GM18909 (cell line): ENCODE measurements around the gene EFTUD2.
"Not testable (repeated sequence)": the region's sequence is repeated elsewhere in the genome, so short reads cannot be mapped to it uniquely, and the experiment has no call there.

Experiments used
- ATAC-seq: cut with Tn5 transposase; IDR thresholded peaks from one replicate; pipeline ENCODE4 v1.9.1; 2021; ENCODE audit warnings: mild to moderate bottlenecking; ENCODE audit not compliant: unreplicated experiment, poor library complexity

Gene EFTUD2

GRCh38 chr17:44899074-44899782, at the start of gene EFTUD2:
EFTUD2 (minus strand) TSS chr17:44899445; CDS start chr17:44894521, 4,924 bp downstream.
- peak; percentile 70 for ATAC-seq

GRCh38 chr17:44948315-44948795, 49.1 kb upstream of the EFTUD2 start:
- ATAC-seq, result no peak

GRCh38 chr17:44947461-44948314, 48.4 kb upstream of the EFTUD2 start, which contains the start of gene KIF18B:
KIF18B (minus strand) TSS chr17:44947773; CDS start chr17:44936344, 11,429 bp downstream.
- peak; percentile 87 for ATAC-seq

- not testable (repeated sequence) for ATAC-seq
These were observed 46.4 kb upstream of the EFTUD2 start for GRCh38 chr17:44945652-44946051.

- ATAC-seq, result no peak
These were observed 43.2 kb upstream of the EFTUD2 start for GRCh38 chr17:44942456-44942855.

- ATAC-seq, result no peak
These were observed 42.6 kb upstream of the EFTUD2 start for GRCh38 chr17:44941712-44942331.

- no peak for ATAC-seq
These were observed 41.5 kb upstream of the EFTUD2 start for GRCh38 chr17:44940768-44941167.

- no peak for ATAC-seq
These were observed 41.1 kb upstream of the EFTUD2 start for GRCh38 chr17:44940317-44940716.

- no peak for ATAC-seq
These were observed 35.9 kb upstream of the EFTUD2 start for GRCh38 chr17:44935116-44935515.

GRCh38 chr17:44934745-44935105, 35.5 kb upstream of the EFTUD2 start:
- ATAC-seq, result no peak

- ATAC-seq, result no peak
These were observed 34.8 kb upstream of the EFTUD2 start for GRCh38 chr17:44933824-44934744.

GRCh38 chr17:44932787-44933097, 33.5 kb upstream of the EFTUD2 start:
- no peak for ATAC-seq

- no peak for ATAC-seq
These were observed 33.0 kb upstream of the EFTUD2 start for GRCh38 chr17:44932096-44932786.

- ATAC-seq, result no peak
These were observed 32.1 kb upstream of the EFTUD2 start for GRCh38 chr17:44931376-44931775.

- no peak for ATAC-seq
These were observed 31.4 kb upstream of the EFTUD2 start for GRCh38 chr17:44930667-44931066.

- ATAC-seq, result no peak
These were observed 29.9 kb upstream of the EFTUD2 start for GRCh38 chr17:44928950-44929720.

GRCh38 chr17:44928136-44928535, 28.9 kb upstream of the EFTUD2 start:
- no peak for ATAC-seq

GRCh38 chr17:44927696-44928095, 28.5 kb upstream of the EFTUD2 start:
- no peak for ATAC-seq
